DMS 273 treated with DMSO at 0.1 percent for 48 hours (cell line): ENCODE measurements around the gene ENTPD8.

Experiments
- DNase-seq: peaks from one replicate; lab custom pipeline; 2025; lab: John Stamatoyannopoulos, UW

Gene ENTPD8

GRCh38 chr9:137431416-137431931 lies 9.7 kb downstream of the ENTPD8 start:
- DNase-seq, result no peak

GRCh38 chr9:137430723-137431415 lies 10.3 kb downstream of the ENTPD8 start:
- no peak for DNase-seq

DNA sequence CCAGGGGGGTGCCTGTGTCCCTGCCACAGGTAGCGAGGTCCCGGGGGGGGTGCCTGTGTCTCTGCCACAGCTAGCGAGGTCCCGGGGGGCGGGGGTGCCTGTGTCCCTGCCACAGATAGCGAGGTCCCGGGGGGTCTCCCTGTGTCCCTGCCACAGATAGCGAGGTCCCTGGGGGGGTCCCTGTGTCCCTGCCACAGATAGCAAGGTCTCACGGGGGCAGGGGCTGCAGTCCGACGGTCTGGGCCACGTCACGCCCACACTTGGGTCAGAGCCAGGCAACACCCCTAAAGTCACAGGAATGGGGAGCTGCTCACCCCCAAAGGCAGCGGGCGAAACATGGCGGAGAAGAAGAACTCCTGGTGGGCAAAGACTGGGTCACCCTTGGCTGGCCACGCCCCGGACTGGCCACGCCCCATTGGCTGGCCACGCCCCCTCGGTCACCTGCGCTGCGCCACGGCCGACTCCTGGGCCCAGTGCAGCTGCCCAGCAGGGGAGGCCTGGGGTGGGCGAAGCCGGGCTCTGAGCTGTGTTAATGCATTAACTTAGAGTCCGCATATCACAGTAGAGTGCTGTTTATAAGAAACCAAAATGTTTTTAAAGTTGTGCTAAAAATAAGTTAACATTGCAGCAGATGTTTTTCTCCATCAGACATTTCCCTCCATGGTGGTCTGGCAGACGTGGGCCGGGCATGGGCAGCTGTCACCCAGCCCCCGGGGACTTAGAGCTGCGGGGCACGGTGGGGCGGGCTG lies 11.0 kb downstream of the ENTPD8 start:
- no peak for DNase-seq

DNA sequence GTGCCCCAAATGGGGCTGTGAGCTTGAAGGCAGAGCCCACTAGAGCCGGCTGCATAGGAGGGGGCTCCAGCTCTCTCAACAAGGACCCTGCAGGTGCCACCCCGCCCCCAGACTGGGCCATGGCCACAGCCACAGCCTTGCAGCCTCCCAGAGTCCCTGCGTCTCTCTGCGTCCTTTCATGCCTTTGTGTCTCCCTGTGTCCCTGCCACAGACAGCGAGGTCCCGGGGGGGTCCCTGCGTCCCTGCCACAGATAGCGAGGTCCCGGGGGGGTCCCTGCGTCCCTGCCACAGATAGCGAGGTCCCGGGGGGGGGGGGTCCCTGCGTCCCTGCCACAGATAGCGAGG lies 11.6 kb downstream of the ENTPD8 start:
- no peak for DNase-seq

GRCh38 chr9:137428841-137429545 lies 12.2 kb downstream of the ENTPD8 start:
- DNase-seq, result no peak

DNA sequence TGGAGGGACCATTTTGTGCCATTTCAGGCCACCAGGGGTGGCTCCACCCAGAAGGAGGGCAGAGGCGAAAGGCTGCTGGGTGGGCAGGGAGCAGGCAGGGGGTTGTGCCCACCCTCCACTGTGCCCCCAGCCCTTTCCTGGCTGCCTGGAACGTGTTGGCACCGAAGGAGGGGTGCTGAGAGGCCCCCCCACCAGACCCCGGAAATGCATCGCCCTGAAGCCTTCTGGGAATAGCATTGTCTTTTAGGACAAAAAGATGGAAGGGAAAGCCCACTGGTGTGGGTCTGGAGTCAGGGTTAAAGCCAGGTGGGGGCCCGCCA lies 12.9 kb downstream of the ENTPD8 start:
- no peak for DNase-seq

DNA sequence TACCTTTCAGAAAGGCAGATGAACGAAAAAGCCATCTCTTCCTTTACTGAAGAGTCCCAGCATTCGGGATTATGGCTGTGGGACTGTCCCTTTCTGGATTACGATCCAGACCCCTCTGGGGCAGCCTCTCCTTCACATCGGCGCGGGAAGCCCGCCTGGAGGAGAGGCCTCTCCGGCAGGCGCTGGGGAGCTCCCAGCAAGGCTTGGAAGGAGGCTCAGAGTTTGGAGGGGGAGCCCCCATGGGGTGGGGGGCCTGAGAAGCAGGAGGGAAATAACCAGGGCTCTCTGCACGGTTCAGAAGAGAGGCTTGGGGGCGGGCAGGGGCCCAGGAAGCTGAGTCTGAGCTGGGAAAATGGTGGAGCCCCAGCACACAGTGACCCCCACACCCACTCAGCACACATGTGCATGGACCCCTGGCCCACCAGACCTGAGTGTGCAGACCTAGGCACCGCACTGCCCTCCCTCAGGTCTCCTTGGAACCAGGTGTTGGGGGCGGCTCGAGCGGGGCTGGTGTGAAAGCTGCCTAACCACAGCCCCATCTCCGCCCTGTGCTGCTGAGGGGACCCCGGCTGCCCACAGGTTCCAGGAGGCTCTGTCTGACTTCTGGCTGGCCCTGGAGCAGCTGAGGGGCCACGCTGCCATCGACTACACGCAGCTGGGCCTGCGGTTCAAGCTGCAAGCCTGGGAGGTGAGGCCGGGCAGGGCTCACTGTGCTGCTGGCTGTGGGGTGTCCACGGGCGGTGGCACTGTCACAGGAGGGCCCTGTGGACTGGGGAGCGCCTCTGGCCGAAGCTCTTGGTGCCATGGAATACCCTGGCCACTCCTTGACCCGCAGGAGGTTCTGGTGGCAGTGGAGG lies 13.5 kb downstream of the ENTPD8 start:
- no peak for DNase-seq

GRCh38 chr9:137426018-137426681 lies 15.0 kb downstream of the ENTPD8 start:
- DNase-seq, result no peak

DNA sequence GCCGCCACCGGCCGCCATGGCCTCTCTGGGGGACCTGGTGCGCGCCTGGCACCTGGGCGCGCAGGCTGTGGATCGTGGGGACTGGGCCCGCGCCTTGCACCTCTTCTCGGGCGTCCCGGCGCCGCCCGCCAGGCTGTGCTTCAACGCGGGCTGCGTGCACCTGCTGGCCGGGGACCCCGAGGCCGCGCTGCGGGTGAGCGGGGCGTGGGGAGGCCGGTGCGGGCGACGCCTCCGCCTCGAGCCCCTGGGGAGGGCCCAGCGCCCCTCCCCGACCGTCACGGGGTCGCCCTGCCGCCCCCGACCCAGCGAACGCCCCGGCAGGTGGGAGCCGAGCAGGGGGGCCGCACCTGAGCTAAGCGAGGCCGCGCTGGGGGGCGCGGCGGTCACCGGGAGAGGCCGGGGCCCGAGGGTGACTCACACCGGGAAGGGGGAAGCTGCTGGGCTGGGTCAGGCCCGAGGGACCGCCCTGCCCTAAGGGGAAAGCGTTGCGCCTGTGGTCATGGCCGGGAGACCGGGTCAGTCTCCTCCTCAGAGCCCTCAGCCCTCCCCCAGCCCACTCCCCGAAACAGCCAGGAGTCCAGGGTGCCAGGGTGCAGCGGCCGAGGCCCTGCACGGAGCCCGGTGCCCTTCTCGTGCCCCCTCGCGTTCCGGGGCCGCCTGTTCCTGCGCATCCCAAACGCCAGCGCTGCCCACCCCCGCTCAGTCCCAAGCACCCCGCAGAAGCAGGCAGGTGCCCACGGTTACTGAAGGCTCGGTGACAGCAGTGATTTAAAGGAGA lies 17.5 kb downstream of the ENTPD8 start:
- DNase-seq, result no peak

GRCh38 chr9:137422604-137423513 lies 18.3 kb downstream of the ENTPD8 start, which contains the start of the genes EXD3 and NOXA1:
Gene EXD3, minus strand, starts transcription at chr9:137423162. Its CDS starts 27,805 bp downstream, at chr9:137395357.
Gene NOXA1, plus strand, starts transcription at chr9:137423393. Its CDS starts 137 bp downstream, at chr9:137423530.
- DNase-seq, result peak; percentile 46

GRCh38 chr9:137421838-137422603 lies 19.1 kb downstream of the ENTPD8 start:
- DNase-seq, result no peak

DNA sequence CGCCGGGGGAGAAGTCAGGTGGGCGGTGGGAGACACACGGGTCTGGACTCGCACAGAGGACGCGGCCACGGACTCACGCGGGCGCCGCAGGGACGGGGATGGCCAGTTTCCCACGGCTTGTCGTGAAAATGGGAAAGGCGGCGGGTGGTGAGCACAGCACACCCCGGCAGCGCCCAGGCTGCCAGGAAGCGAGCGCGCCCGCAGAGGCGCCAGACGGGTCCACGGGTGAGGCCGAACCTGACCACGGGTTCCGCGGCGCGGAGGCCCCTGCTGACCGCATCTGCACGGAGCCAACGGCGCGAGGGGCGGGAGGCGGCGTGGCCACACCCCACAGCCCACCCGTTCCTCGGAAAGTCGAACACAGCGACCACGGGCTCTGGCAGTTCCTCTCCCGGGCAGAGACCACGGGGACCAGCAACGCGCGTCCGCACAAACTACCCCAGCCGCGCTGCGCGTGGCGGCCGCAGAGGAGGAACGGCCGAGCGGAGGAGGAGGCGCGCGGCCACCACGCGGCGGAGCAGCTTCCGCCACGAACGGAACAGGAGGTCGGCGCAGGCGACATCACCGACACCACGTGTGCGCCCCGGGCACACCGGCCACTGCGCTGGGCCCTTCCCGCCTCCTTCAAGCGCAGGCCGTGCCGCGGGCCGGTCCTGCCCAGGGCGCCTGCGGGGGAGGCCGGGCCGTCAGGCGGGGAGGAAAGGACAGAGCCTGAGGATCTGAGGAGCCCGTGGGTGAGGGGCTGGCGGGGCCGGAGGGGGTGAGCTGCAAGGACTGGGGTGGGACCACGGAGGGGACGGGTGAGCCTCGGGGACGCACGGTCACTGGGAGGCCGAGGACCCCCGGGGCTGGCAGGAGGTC lies 23.8 kb downstream of the ENTPD8 start:
- no peak for DNase-seq

- no peak for DNase-seq
Observed at GRCh38 chr9:137416563-137417151, 24.5 kb downstream of the ENTPD8 start.

- DNase-seq, result no peak
Observed at GRCh38 chr9:137416006-137416562, 25.1 kb downstream of the ENTPD8 start.

- no peak for DNase-seq
Observed at GRCh38 chr9:137415451-137415850, 25.7 kb downstream of the ENTPD8 start.

GRCh38 chr9:137412431-137412830 lies 28.7 kb downstream of the ENTPD8 start:
- no peak for DNase-seq
